Ovary (tissue), 9 donors: ENCODE data around the gene PDZRN3. TPM values are rescaled to one million over a fixed set of nuclear protein-coding genes. Genes with fewer than 3 reads are reported as not detected.

Experiments
- DNase-seq, 5 donors: peaks; one replicate each; pipeline ENCODE4 v3.0.0-alpha.2; 2019 to 2020
- H3K27ac ChIP-seq, 2 donors: fragments of 200-600 bp; one replicate each; pipeline versions ENCODE4 v1.5.1 to v1.8.0; 2019 to 2022
- H3K27me3 ChIP-seq: fragments of 200-600 bp; one replicate; pipeline ENCODE4 v1.8.0; 2022
- H3K36me3 ChIP-seq: fragments of 200-600 bp; sonication (generic); one replicate; pipeline ENCODE4 v1.5.1; 2019
- H3K4me1 ChIP-seq: one replicate; pipeline ENCODE4 v1.8.1; 2013; ENCODE audit warnings: mild to moderate bottlenecking, moderate library complexity; ENCODE audit not compliant: insufficient read depth
- H3K4me3 ChIP-seq: fragments of 200-600 bp; sonication (generic); one replicate; pipeline ENCODE4 v1.5.1; 2017
- H3K9me3 ChIP-seq, 2 donors: fragments of 200-600 bp in 1 of 2; sonication (generic) in 1 of 2; one replicate each; pipeline versions ENCODE4 v1.5.1 to v1.8.1; 2013 to 2019; ENCODE audit warnings: mild to moderate bottlenecking in 1 of 2, moderate library complexity in 1 of 2
- CTCF ChIP-seq, 3 donors: fragments of 450-650 bp in 2 of 3; fragments of 200-600 bp in 1 of 3; IDR thresholded peaks; one replicate each; pipeline versions ENCODE4 v1.5.1 to v1.8.0; 2016 to 2022; ENCODE audit warnings: antibody characterized with exemption in 3 of 3, mild to moderate bottlenecking in 1 of 3
- EP300 ChIP-seq: sonication (generic); formaldehyde crosslinking; IDR thresholded peaks from one replicate; pipeline ENCODE4 v1.6.1; 2017; ENCODE audit warnings: antibody characterized with exemption
- POLR2A ChIP-seq: fragments of 450-650 bp; IDR thresholded peaks from one replicate; pipeline ENCODE4 v1.6.1; 2017; ENCODE audit warnings: antibody characterized with exemption, mild to moderate bottlenecking, moderate library complexity
- WGBS, 3 donors: extraction: QIAGEN DNeasy Blood & Tissue Kit in 1 of 3; methylation state at CpG; one replicate each; pipeline versions ENCODE4 v1.1.5 to v1.1.7; 2013 to 2017; 5-methylcytosine and 5-hydroxymethylcytosine counted together
- intact Hi-C, 4 donors: fragments of 100-400 bp; cut with DNase I; formaldehyde crosslinking; loops; one replicate each; pipeline versions ENCODE4 v1.11.0 to v1.15.1; 2022 to 2023
- polyA plus RNA-seq, 2 donors: library from polyadenylated mRNA; stranded (reverse); fragments of 200-250 nt in 1 of 2; fragments of 350-450 nt in 1 of 2; fragmentation: Illumina TruSeq in 1 of 2; extraction: RNeasy Lipid Tissue Mini Kit (QIAGEN cat#74804) in 1 of 2; gene quantifications; one replicate each; pipeline ENCODE4 v1.2.3, GENCODE V29; 2013 to 2014
- total RNA-seq, 7 donors: library from RNA; depleted of rRNA in 2 of 7; stranded (reverse); fragments of >200 nt in 2 of 7; fragmentation: NEBNext Ultra II Directional in 3 of 7; extraction: Animal tissue kit (Norgen Biotek cat#: 25700) in 3 of 7; gene quantifications; one replicate each; pipeline versions ENCODE4 v1.1.0 to v1.2.4, GENCODE V29; 2016 to 2023
- donor health status: DM: no; HTN: no; CAD: no; lungs with moderate emphysema.
- donor health status: DM: no; HTN: no; CAD: no.
- donor health status: Bipolar disorder and iron deficiency.
- donor health status: DM: yes; HTN: yes; CAD: no.
- donor health status: DM: no; HTN: no; CAD: no.
- donor health status: DM: yes; HTN: yes; CAD: no.

Gene PDZRN3
- total and polyA plus RNA-seq, 9 donors: 68.1 to 161 (median 102) TPM

GRCh38 chr3:73500321-73500720 is 124.4 kb downstream of the PDZRN3 start:
- peaks cover 13% of the 10 kb centered on the region for H3K4me1 ChIP-seq
- TF ChIP-seq CTCF (IDR thresholded peaks at IDR 0.05) (no peak), POLR2A (no peak), EP300 (no peak)
- intact Hi-C loops: loop anchor here (5.0 kb wide), 3 partner anchors 43 to 403 kb away; no protein-coding TSS in a partner anchor
- whole genome bisulfite sequencing, 3 donors: 93 to 97% (median 96%) methylated on average over 1 of the region's 1 CpG
- H3K36me3 ChIP-seq: no peaks in the 10 kb centered on the region
- no peaks in the 10 kb centered on the region for H3K27me3 ChIP-seq
- H3K4me3 ChIP-seq: no peak overlapping the region
- DNase-seq: no peak
- H3K9me3 ChIP-seq: no peaks in the 10 kb centered on the region
- no peak overlapping the region for H3K27ac ChIP-seq

GRCh38 chr3:73499787-73500186 is 125.0 kb downstream of the PDZRN3 start:
- H3K4me1 ChIP-seq: peaks cover 13% of the 10 kb centered on the region
- intact Hi-C loops: loop anchor here (5.0 kb wide), 3 partner anchors 42 to 402 kb away; no protein-coding TSS in a partner anchor
- WGBS, 3 donors: 96 to 99% (median 96%) methylated on average over 3 of the region's 3 CpGs
- H3K27ac ChIP-seq: no peak overlapping the region
- H3K9me3 ChIP-seq: no peaks in the 10 kb centered on the region
- H3K27me3 ChIP-seq: no peaks in the 10 kb centered on the region
- H3K36me3 ChIP-seq: no peaks in the 10 kb centered on the region
- TF ChIP-seq EP300 (no peak), POLR2A (no peak), CTCF (IDR thresholded peaks at IDR 0.05) (no peak)
- no peak overlapping the region for H3K4me3 ChIP-seq
- no peak for DNase-seq

DNA sequence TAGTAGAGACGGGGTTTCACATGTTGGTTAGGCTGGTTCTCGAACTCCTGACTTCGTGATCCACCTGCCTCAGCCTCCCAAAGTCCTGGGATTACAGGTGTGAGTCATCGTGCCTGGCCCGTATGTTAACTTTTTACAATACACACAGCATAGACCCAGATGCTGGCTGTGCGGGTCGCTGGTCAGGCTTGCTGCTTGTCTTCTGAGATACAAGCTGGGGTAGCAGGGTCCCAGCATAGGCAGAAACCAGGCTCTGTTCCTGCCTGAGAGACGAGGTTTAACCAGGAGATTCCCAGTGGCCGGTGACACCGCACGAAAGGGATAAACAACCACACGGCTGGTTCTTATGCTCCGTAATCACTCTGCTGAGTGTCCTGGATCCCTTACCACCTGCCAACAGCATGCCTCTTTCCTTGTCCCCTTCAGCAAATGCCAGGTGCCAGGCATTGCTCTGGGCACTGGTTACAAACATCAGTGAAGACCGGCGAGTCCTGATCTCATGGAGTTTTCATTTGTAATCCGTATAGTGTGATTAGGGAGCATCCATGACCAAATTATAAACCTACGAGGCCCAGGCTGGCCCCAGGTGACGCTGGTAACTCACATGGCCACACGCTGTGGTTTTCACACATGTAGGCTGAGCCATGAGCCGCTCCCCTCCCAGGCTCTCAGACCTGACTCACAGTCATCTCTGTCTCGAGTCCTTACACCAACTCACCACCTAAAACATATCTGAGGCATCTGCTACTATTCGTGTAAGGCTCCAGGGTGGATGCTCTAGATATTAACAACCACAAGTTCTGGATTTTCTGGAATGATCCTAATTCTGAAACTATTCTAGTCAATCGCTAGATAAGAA is 125.7 kb downstream of the PDZRN3 start:
- DNase-seq: no peak

More for the DNA sequence above, 125.7 kb downstream of the PDZRN3 start:
- no peak overlapping the region for H3K4me3 ChIP-seq
- no peaks in the 10 kb centered on the region for H3K36me3 ChIP-seq
- H3K27ac ChIP-seq: no peak overlapping the region
- no peak for TF ChIP-seq POLR2A
- no peak for TF ChIP-seq EP300
- no peak for TF ChIP-seq CTCF (IDR thresholded peaks at IDR 0.05)
- no peaks in the 10 kb centered on the region for H3K27me3 ChIP-seq
- WGBS, 3 donors: 88 to 92% (median 90%) methylated on average over 23 of the region's 23 CpGs
- intact Hi-C loops: no loop called here
- H3K9me3 ChIP-seq: no peaks in the 10 kb centered on the region
- H3K4me1 ChIP-seq: peaks cover 11% of the 10 kb centered on the region
